Thoracic aorta (tissue), 2 donors: ENCODE results near the gene APOL5. TPM values are rescaled to one million over a fixed set of nuclear protein-coding genes. Genes with fewer than 3 reads are reported as not detected.

Experiments
- ATAC-seq: fragments of 150-250 bp; one replicate; pipeline ENCODE4 v1.8.0; 2017; ENCODE audit warnings: low read depth; ENCODE audit not compliant: insufficient number of reproducible peaks, low FRiP score
- DNase-seq: peaks from one replicate; pipeline ENCODE4 v3.0.0-alpha.2; 2020; ENCODE audit warnings: low spot score
- H3K27ac ChIP-seq, 2 donors: fragments of 200-600 bp; sonication (generic); 1 replicate in 1 of 2; 2 replicates in 1 of 2; pipeline ENCODE4 v1.5.1; 2016; ENCODE audit warnings: mild to moderate bottlenecking in 2 of 2, moderate library complexity in 2 of 2
- H3K27me3 ChIP-seq: fragments of 200-600 bp; sonication (generic); replicated peaks from 2 replicates; pipeline ENCODE4 v1.6.0; 2016; ENCODE audit warnings: mild to moderate bottlenecking; ENCODE audit not compliant: insufficient read depth
- H3K36me3 ChIP-seq: fragments of 200-600 bp; sonication (generic); one replicate; pipeline ENCODE4 v1.5.1; 2016
- H3K4me1 ChIP-seq, 2 donors: fragments of 200-600 bp; sonication (generic); 1 replicate in 1 of 2; 2 replicates in 1 of 2; pipeline versions ENCODE4 v1.5.1 to v1.6.0; 2016; ENCODE audit warnings: low read depth in 2 of 2, mild to moderate bottlenecking in 1 of 2; ENCODE audit not compliant: control insufficient read depth in 1 of 2
- H3K4me3 ChIP-seq: fragments of 200-600 bp; sonication (generic); 2 replicates; pipeline ENCODE4 v1.5.1; 2016; ENCODE audit warnings: mild to moderate bottlenecking
- H3K9me3 ChIP-seq: fragments of 200-600 bp; sonication (generic); 2 replicates; pipeline ENCODE4 v1.5.1; 2016
- total RNA-seq, 2 donors: library from RNA; depleted of rRNA; stranded (reverse); fragments of >200 nt; gene quantifications; one replicate each; pipeline versions ENCODE4 v1.1.0 to v1.2.3, GENCODE V29; 2016
- TF ChIP-seq, protein P1 (sequence below): fragments of 200-600 bp; sonication (generic); IDR thresholded peaks from one replicate; pipeline ENCODE4 v1.5.1; 2019; ENCODE audit warnings: antibody characterized with exemption

The APOL5 gene
- total RNA-seq, 2 donors from 2014 or later, result not detected

DNA sequence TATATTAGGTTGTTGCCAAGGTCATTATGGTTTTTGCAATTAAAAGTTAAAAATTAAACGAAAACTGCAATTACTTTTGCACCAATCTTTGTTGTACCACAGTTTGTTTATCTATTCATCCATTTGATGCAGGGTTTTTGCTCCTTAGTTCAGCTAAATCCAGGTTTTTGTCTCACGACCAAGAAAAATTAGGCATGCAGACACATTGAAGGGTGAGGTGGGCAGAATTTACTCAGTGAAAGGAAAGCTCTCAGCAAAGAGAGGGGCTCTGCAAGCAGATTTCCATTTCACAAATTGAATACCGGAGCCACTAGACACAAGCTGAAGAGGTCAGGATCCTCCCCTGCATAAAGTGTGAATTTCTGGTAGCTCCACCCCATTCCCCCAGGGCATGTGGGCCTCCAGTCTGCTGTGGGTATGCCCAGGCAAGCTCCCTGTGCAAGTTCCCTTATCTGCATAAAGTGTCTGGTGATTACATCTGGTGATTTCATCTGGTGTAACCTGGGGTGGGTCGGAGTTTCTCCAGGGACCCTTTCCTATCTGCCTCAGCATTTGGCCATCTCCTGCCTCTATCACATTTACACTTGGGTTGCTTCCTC, 36.1 kb upstream of the APOL5 start:
- Histone ChIP-seq H3K27ac (no peak overlapping the region), H3K4me1 (no peaks in the 10 kb centered on the region), H3K36me3 (no peaks in the 10 kb centered on the region), H3K9me3 (no peaks in the 10 kb centered on the region), H3K4me3 (no peak overlapping the region), H3K27me3 (no peaks in the 10 kb centered on the region)
- TF ChIP-seq, protein P1, sequence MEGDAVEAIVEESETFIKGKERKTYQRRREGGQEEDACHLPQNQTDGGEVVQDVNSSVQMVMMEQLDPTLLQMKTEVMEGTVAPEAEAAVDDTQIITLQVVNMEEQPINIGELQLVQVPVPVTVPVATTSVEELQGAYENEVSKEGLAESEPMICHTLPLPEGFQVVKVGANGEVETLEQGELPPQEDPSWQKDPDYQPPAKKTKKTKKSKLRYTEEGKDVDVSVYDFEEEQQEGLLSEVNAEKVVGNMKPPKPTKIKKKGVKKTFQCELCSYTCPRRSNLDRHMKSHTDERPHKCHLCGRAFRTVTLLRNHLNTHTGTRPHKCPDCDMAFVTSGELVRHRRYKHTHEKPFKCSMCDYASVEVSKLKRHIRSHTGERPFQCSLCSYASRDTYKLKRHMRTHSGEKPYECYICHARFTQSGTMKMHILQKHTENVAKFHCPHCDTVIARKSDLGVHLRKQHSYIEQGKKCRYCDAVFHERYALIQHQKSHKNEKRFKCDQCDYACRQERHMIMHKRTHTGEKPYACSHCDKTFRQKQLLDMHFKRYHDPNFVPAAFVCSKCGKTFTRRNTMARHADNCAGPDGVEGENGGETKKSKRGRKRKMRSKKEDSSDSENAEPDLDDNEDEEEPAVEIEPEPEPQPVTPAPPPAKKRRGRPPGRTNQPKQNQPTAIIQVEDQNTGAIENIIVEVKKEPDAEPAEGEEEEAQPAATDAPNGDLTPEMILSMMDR, result no peak
- no peak for DNase-seq
- no peak for ATAC-seq

GRCh38 chr22:35683560-35683959, 34.1 kb upstream of the APOL5 start:
- H3K27me3 ChIP-seq, result no peaks in the 10 kb centered on the region
- no peaks in the 10 kb centered on the region for H3K4me1 ChIP-seq
- no peak overlapping the region for H3K27ac ChIP-seq
- DNase-seq (no peak), ATAC-seq (no peak)
- no peaks in the 10 kb centered on the region for H3K9me3 ChIP-seq
- H3K36me3 ChIP-seq, result no peaks in the 10 kb centered on the region
- H3K4me3 ChIP-seq, result no peak overlapping the region
- TF ChIP-seq, protein P1, result no peak

GRCh38 chr22:35684270-35684700, 33.4 kb upstream of the APOL5 start:
- DNase-seq (no peak), ATAC-seq (no peak)
- Histone ChIP-seq H3K36me3 (no peaks in the 10 kb centered on the region), H3K9me3 (no peaks in the 10 kb centered on the region), H3K4me1 (no peaks in the 10 kb centered on the region), H3K4me3 (no peak overlapping the region), H3K27me3 (no peaks in the 10 kb centered on the region), H3K27ac (no peak overlapping the region)
- TF ChIP-seq, protein P1, result no peak

DNA sequence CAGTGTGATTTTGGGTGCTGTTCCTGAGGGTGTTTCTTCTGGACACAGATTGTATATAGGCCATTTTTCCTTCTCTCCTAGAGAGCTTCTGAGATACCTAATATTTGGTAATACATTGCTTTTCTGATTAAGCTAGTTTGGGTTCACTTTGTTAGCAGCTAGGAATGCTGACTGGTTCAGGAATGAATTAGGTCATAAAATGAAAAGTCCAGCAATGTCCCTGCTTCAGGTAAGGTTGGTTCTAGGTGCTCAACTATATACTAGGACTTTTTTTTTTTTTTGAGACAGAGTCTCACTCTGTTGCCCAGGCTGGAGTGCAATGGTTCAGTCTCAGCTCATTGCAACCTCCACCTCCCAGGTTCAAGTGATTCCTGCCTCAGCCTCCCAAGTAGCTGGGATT, 32.9 kb upstream of the APOL5 start:
- no peak overlapping the region for H3K27ac ChIP-seq
- H3K27me3 ChIP-seq, result no peaks in the 10 kb centered on the region
- no peak for DNase-seq
- H3K4me1 ChIP-seq, result no peaks in the 10 kb centered on the region
- no peak overlapping the region for H3K4me3 ChIP-seq
- H3K36me3 ChIP-seq, result no peaks in the 10 kb centered on the region
- no peaks in the 10 kb centered on the region for H3K9me3 ChIP-seq
- no peak for ATAC-seq
- TF ChIP-seq, protein P1, result no peak

GRCh38 chr22:35685731-35686130, 31.9 kb upstream of the APOL5 start:
- TF ChIP-seq, protein P1, result no peak
- Histone ChIP-seq H3K9me3 (no peaks in the 10 kb centered on the region), H3K36me3 (no peaks in the 10 kb centered on the region), H3K27me3 (no peaks in the 10 kb centered on the region), H3K4me1 (no peaks in the 10 kb centered on the region), H3K27ac (no peak overlapping the region), H3K4me3 (no peak overlapping the region)
- no peak for DNase-seq
- ATAC-seq, result no peak
